Prostate gland (tissue), 2 donors: ENCODE data around the gene GPR146. TPM values are rescaled to one million over a fixed set of nuclear protein-coding genes. Genes with fewer than 3 reads are reported as not detected.

Source experiments
- DNase-seq: peaks from one replicate; pipeline ENCODE4 v3.0.0-alpha.2; 2019; ENCODE audit warnings: low spot score
- H3K27ac ChIP-seq, 2 donors: fragments of 200-600 bp; sonication (generic); 2 replicates each; pipeline ENCODE4 v1.5.1; 2017 to 2019
- H3K27me3 ChIP-seq: fragments of 200-600 bp; sonication (generic); replicated peaks from 2 replicates; pipeline ENCODE4 v1.5.1; 2019; ENCODE audit not compliant: insufficient read depth
- H3K36me3 ChIP-seq, 2 donors: fragments of 200-600 bp; sonication (generic); 1 replicate in 1 of 2; 2 replicates in 1 of 2; pipeline versions ENCODE4 v1.5.1 to v1.8.1; 2017 to 2019
- H3K4me1 ChIP-seq: fragments of 200-600 bp; sonication (generic); replicated peaks from 2 replicates; pipeline ENCODE4 v1.5.1; 2019
- H3K4me3 ChIP-seq, 2 donors: fragments of 200-600 bp; sonication (generic); 2 replicates each; pipeline ENCODE4 v1.5.1; 2017 to 2019
- H3K9me3 ChIP-seq: fragments of 200-600 bp; sonication (generic); 2 replicates; pipeline ENCODE4 v1.5.1; 2017
- CTCF ChIP-seq, 4 experiments: fragments of 200-600 bp in 2 of 4; fragments of 450-650 bp in 2 of 4; sonication (generic) in 2 of 4; IDR thresholded peaks; 1 replicate in 3 of 4; 2 replicates in 1 of 4; pipeline ENCODE4 v1.5.1; 2016 to 2019; ENCODE audit warnings: antibody characterized with exemption in 4 of 4, mild to moderate bottlenecking in 2 of 4, moderate library complexity in 2 of 4
- POLR2A ChIP-seq: fragments of 450-650 bp; IDR thresholded peaks from one replicate; pipeline ENCODE4 v1.6.1; 2016; ENCODE audit warnings: antibody characterized with exemption, mild to moderate bottlenecking
- POLR2AphosphoS5 ChIP-seq: sonication (generic); formaldehyde crosslinking; IDR thresholded peaks from one replicate; pipeline ENCODE4 v1.6.1; 2017; ENCODE audit warnings: antibody characterized with exemption
- WGBS: methylation state at CpG from one replicate; pipeline ENCODE4 v1.1.5; 2018; 5-methylcytosine and 5-hydroxymethylcytosine counted together
- intact Hi-C: fragments of 100-400 bp; cut with DNase I; formaldehyde crosslinking; loops from one replicate; pipeline ENCODE4 v1.14.2; 2022
- total RNA-seq, 2 donors: library from RNA; depleted of rRNA; stranded (reverse); fragments of >200 nt; gene quantifications; one replicate each; pipeline ENCODE4 v1.1.0, GENCODE V29; 2016

The GPR146 gene
- total RNA-seq, 2 donors from 2014 or later, result 6.1 to 25.9 TPM

GRCh38 chr7:1014681-1015080, 29.7 kb upstream of the GPR146 start:
- no peaks in the 10 kb centered on the region for H3K9me3 ChIP-seq
- no peak overlapping the region for H3K4me3 ChIP-seq
- no peak overlapping the region for H3K27ac ChIP-seq
- H3K36me3 ChIP-seq, result no peaks in the 10 kb centered on the region
- intact Hi-C loops, result no loop called here
- no peak for DNase-seq
- WGBS, result 91% methylated on average over 18 of the region's 20 CpGs
- TF ChIP-seq POLR2AphosphoS5 (no peak), POLR2A (no peak), CTCF (IDR thresholded peaks at IDR 0.05) (no peak)
- peaks cover 4% of the 10 kb centered on the region for H3K4me1 ChIP-seq
- no peaks in the 10 kb centered on the region for H3K27me3 ChIP-seq

GRCh38 chr7:1015196-1016121, 28.9 kb upstream of the GPR146 start:
- 75% methylated on average over 18 of the region's 28 CpGs for WGBS
- H3K9me3 ChIP-seq, result no peaks in the 10 kb centered on the region
- no peak for TF ChIP-seq CTCF (IDR thresholded peaks at IDR 0.05)
- no peak for TF ChIP-seq POLR2AphosphoS5
- TF ChIP-seq POLR2A, result no peak
- H3K36me3 ChIP-seq, result no peaks in the 10 kb centered on the region
- H3K27me3 ChIP-seq, result no peaks in the 10 kb centered on the region
- intact Hi-C loops, result no loop called here
- H3K4me1 ChIP-seq, result peaks cover 4% of the 10 kb centered on the region
- H3K27ac ChIP-seq, result no peak overlapping the region
- H3K4me3 ChIP-seq, result no peak overlapping the region
- DNase-seq, result no peak

GRCh38 chr7:1016577-1017531, 27.5 kb upstream of the GPR146 start:
- 92% methylated on average over 36 of the region's 51 CpGs for WGBS

GRCh38 chr7:1017586-1018333, 26.6 kb upstream of the GPR146 start:
- Histone ChIP-seq H3K4me1 (peaks cover 4% of the 10 kb centered on the region), H3K27me3 (no peaks in the 10 kb centered on the region), H3K4me3 (no peak overlapping the region), H3K36me3 (no peaks in the 10 kb centered on the region), H3K9me3 (no peaks in the 10 kb centered on the region), H3K27ac (no peak overlapping the region)
- 93% methylated on average over 34 of the region's 34 CpGs for WGBS
- DNase-seq, result no peak
- TF ChIP-seq CTCF (IDR thresholded peaks at IDR 0.05) (no peak), POLR2A (no peak), POLR2AphosphoS5 (no peak)
- intact Hi-C loops, result no loop called here

More at GRCh38 chr7:1016577-1017531, 27.5 kb upstream of the GPR146 start:
- Histone ChIP-seq H3K9me3 (no peaks in the 10 kb centered on the region), H3K27ac (no peak overlapping the region), H3K4me1 (peaks cover 4% of the 10 kb centered on the region), H3K4me3 (no peak overlapping the region), H3K36me3 (no peaks in the 10 kb centered on the region), H3K27me3 (no peaks in the 10 kb centered on the region)
- TF ChIP-seq CTCF (IDR thresholded peaks at IDR 0.05) (no peak), POLR2A (no peak), POLR2AphosphoS5 (no peak)
- intact Hi-C loops, result no loop called here
- no peak for DNase-seq
